ENCODE measurements around the gene TBC1D32. TPM values are rescaled to one million over a fixed set of nuclear protein-coding genes. Genes with fewer than 3 reads are reported as not detected.
"Not testable (repeated sequence)": the region's sequence is repeated elsewhere in the genome, so short reads cannot be mapped to it uniquely, and the experiment has no call there.

TBC1D32 gene
- total RNA-seq (1 to 10 TPM; 6.6 to 7.7 TPM), polyA plus RNA-seq (ENCODE audit: insufficient read length in 6 of 6) (10 to 100 TPM; 12.2 to 22.2 (median 17.7) TPM)
- long read RNA-seq, donor 1: 0 reads
- long read RNA-seq, donor 2, partial matches to known transcripts: 0 of 1 reads
- long read RNA-seq, donor 2, other reads (novel, unspliced or antisense): 0 of 1 reads
- long read RNA-seq, donor 3, partial matches to known transcripts: 0 of 1 reads
- long read RNA-seq, donor 3, other reads (novel, unspliced or antisense): 0 of 1 reads
- long read RNA-seq, donor 4, partial matches to known transcripts: 4 of 4 reads
- long read RNA-seq, donor 4, other reads (novel, unspliced or antisense): 0 of 4 reads
- long read RNA-seq, donor 5: 0 reads
- long read RNA-seq, donor 6, partial matches to known transcripts: 0 of 1 reads
- long read RNA-seq, donor 6, other reads (novel, unspliced or antisense): 0 of 1 reads
- long read RNA-seq, donor 7: 0 reads
- long read RNA-seq, donor 8: 0 reads
- long read RNA-seq, donor 9: 0 reads
- long read RNA-seq, donor 10, partial matches to known transcripts: 1 of 1 reads
- long read RNA-seq, donor 10, other reads (novel, unspliced or antisense): 0 of 1 reads
- long read RNA-seq, donor 11: 0 reads
- long read RNA-seq, donor 12, full-length matches to known transcripts: 1 of 1 reads
- long read RNA-seq, donor 12, partial matches to known transcripts: 0 of 1 reads
- long read RNA-seq, donor 12, other reads (novel, unspliced or antisense): 0 of 1 reads

- peaks cover 0 to 5% of the 10 kb centered on the region in 2 donors for H3K4me1 ChIP-seq
- H3K4me3 ChIP-seq: peak within 1 kb of the TSS; percentile 55 to 63
- peak within 1 kb of the TSS; percentile 83 to 96 for H3K27ac ChIP-seq
- no peaks in the 10 kb centered on the region for H3K36me3 ChIP-seq
- ATAC-seq: peak; percentile 100
- intact Hi-C loops (cut with DNase I): no loop called here
- H3K27me3 ChIP-seq: no peaks in the 10 kb centered on the region
- TF ChIP-seq CTCF (IDR thresholded peaks at IDR 0.05): no peak
- peak; percentile 93 to 97 (median 97) for DNase-seq
- no peaks in the 10 kb centered on the region for H3K9me3 ChIP-seq
Measured at GRCh38 chr6:121334299-121335086, at the start of gene TBC1D32. Gene TBC1D32, minus strand, starts transcription at chr6:121334480. Its CDS starts 50 bp downstream, at chr6:121334430.

- no peaks in the 10 kb centered on the region for H3K4me1 ChIP-seq
- H3K4me3 ChIP-seq: no peak overlapping the region
- H3K27ac ChIP-seq: no peak overlapping the region
- no peaks in the 10 kb centered on the region for H3K9me3 ChIP-seq
- intact Hi-C loops (cut with DNase I): no loop called here
- no peaks in the 10 kb centered on the region for H3K36me3 ChIP-seq
- DNase-seq (no peak), ATAC-seq (no peak)
- TF ChIP-seq CTCF (IDR thresholded peaks at IDR 0.05): no peak
- H3K27me3 ChIP-seq: no peaks in the 10 kb centered on the region
Measured at GRCh38 chr6:121383478-121383877, 49.2 kb upstream of the TBC1D32 start.

GRCh38 chr6:121382467-121383121 lies 48.3 kb upstream of the TBC1D32 start:
- no peak for ATAC-seq
- Histone ChIP-seq H3K9me3 (no peaks in the 10 kb centered on the region), H3K27me3 (no peaks in the 10 kb centered on the region), H3K36me3 (no peaks in the 10 kb centered on the region), H3K4me3 (no peak overlapping the region), H3K27ac (no peak overlapping the region), H3K4me1 (no peaks in the 10 kb centered on the region)
- DNase-seq: peak in 1 of 4 donors; percentile 3
- no peak for TF ChIP-seq CTCF (IDR thresholded peaks at IDR 0.05)
- intact Hi-C loops (cut with DNase I): no loop called here

GRCh38 chr6:121376411-121376810 lies 42.1 kb upstream of the TBC1D32 start:
- Histone ChIP-seq H3K27me3 (no peaks in the 10 kb centered on the region), H3K36me3 (no peaks in the 10 kb centered on the region), H3K9me3 (peaks cover 0 to 18% of the 10 kb centered on the region in 2 donors), H3K4me3 (no peak overlapping the region), H3K4me1 (no peaks in the 10 kb centered on the region), H3K27ac (no peak overlapping the region)
- no peak for DNase-seq
- ATAC-seq: no peak
- intact Hi-C loops (cut with DNase I): no loop called here
- no peak for TF ChIP-seq CTCF (IDR thresholded peaks at IDR 0.05)

- H3K36me3 ChIP-seq; H3K4me3 ChIP-seq; intact Hi-C loops (cut with DNase I); DNase-seq; H3K4me1 ChIP-seq; H3K27me3 ChIP-seq; ATAC-seq; H3K27ac ChIP-seq: not testable (repeated sequence)
- H3K9me3 ChIP-seq: peaks cover 0 to 18% of the 10 kb centered on the region in 2 donors
Measured at GRCh38 chr6:121374219-121374618, 39.9 kb upstream of the TBC1D32 start.
